ENCODE measurements around the gene IL34. TPM values are rescaled to one million over a fixed set of nuclear protein-coding genes. Genes with fewer than 3 reads are reported as not detected.

Gene IL34
- total and polyA plus RNA-seq, 2 of the 13 experiments (the other 11 are each of a cell fraction or from before 2014, with no cell fraction given): 1.2 to 1.3 TPM

- TF ChIP-seq ZNF687 (CRISPR knock-in tag; IDR thresholded peaks at IDR 0.05): no peak
- TF ChIP-seq ZFP36L1 (CRISPR knock-in tag; IDR thresholded peaks at IDR 0.05): no peak
- TF ChIP-seq BORCS8-MEF2B (CRISPR knock-in tag; IDR thresholded peaks at IDR 0.05): no peak
- no peak for TF ChIP-seq ZNF580 (CRISPR knock-in tag; IDR thresholded peaks at IDR 0.05; ENCODE audit: borderline replicate concordance, low read depth)
- TF ChIP-seq HNRNPUL1 (IDR thresholded peaks at IDR 0.05; ENCODE audit: low read depth, low read length): no peak
- TF ChIP-seq ZNF530 (CRISPR knock-in tag; IDR thresholded peaks at IDR 0.05; ENCODE audit: low read depth): no peak
- no peak for TF ChIP-seq ZNF816 (CRISPR knock-in tag; IDR thresholded peaks at IDR 0.05; ENCODE audit: borderline replicate concordance)
- TF ChIP-seq NFKBIZ (CRISPR knock-in tag; IDR thresholded peaks at IDR 0.05): no peak
- TF ChIP-seq ZNF75D (CRISPR knock-in tag; IDR thresholded peaks at IDR 0.05; ENCODE audit: borderline replicate concordance): no peak
- TF ChIP-seq PRDM10 (CRISPR knock-in tag; IDR thresholded peaks at IDR 0.05; ENCODE audit: low read depth): no peak
- TF ChIP-seq ATF6 (CRISPR knock-in tag; conservative IDR thresholded peaks at IDR 0.05): no peak
- no peak for TF ChIP-seq ZNF570 (CRISPR knock-in tag; IDR thresholded peaks at IDR 0.05; ENCODE audit: borderline replicate concordance)
- BruUV-seq (replicated peaks): no TSS peak
- FAIRE-seq (no peak), DNase-seq (ENCODE audit: low spot score) (no peak), ATAC-seq (no peak)
- no peaks in the 10 kb centered on the region for H3K36me3 ChIP-seq (replicated peaks in 1 of 2; ENCODE audit: control insufficient read depth in 1 of 2, insufficient read depth in 2 of 2, low read length in 2 of 2)
- no peaks in the 10 kb centered on the region for H3K79me2 ChIP-seq (ENCODE audit: insufficient read depth, low read length)
- WGBS (ENCODE audit: low lambda C conversion rate): 39% methylated on average over 15 of the region's 15 CpGs
- ChIA-PET POLR2A (interaction anchor here (0.7 kb wide), 2 partner anchors 12 to 266 kb away, joined by 3 read pairs; no protein-coding TSS in a partner anchor), CTCF (ENCODE audit: low intra/inter-chr PET ratio, low total read pairs) (no interaction called here)
- H4K20me1 ChIP-seq (ENCODE audit: insufficient read depth, low read length): no peaks in the 10 kb centered on the region
- intact Hi-C loops (cut with micrococcal nuclease; ENCODE audit: unreplicated experiment) (loop anchor here (5.0 kb wide), 1 partner anchor 70 kb away; no protein-coding TSS in a partner anchor), in situ Hi-C loops (cut with HindIII; ENCODE audit: extremely low pct_ligation_motif_present, low pct_unique_long_range_greater_than_20kb) (no loop called here)
- no peak overlapping the region for H3K9ac ChIP-seq (ENCODE audit: insufficient read depth, low read depth, low read length)
- H3K4me3 ChIP-seq (replicated peaks in 1 of 3; ENCODE audit: insufficient read depth in 1 of 3, low read depth in 2 of 3, low read length in 3 of 3): no peak overlapping the region
- H3K4me1 ChIP-seq (ENCODE audit: insufficient read depth, low read length): no peaks in the 10 kb centered on the region
- no peak overlapping the region for H3K27ac ChIP-seq (ENCODE audit: extremely low read length, insufficient read depth, low read length)
- H3K27me3 ChIP-seq (ENCODE audit: control insufficient read depth in 1 of 2, insufficient read depth in 2 of 2, low read length in 2 of 2): peaks cover 10 to 56% of the 10 kb centered on the region in 2 experiments; a peak in 4 of 5 replicates
- H3K4me2 ChIP-seq (ENCODE audit: low read depth, low read length): no peak overlapping the region
- no peak overlapping the region for H2AFZ ChIP-seq (ENCODE audit: low read length)
- no peaks in the 10 kb centered on the region for H3K9me3 ChIP-seq (ENCODE audit: low read length)
Observed at GRCh38 chr16:70647441-70648359, 1.3 kb downstream of the IL34 start.
